ENCODE results near the gene IMMP2L. TPM values are rescaled to one million over a fixed set of nuclear protein-coding genes. Genes with fewer than 3 reads are reported as not detected.

The IMMP2L gene
- total RNA-seq, 1 experiment from 2014 or later = 8.7 TPM

- no peak for DNase-seq (ENCODE audit: low spot score)
Measured at GRCh38 chr7:110645616-110646015, 916.7 kb downstream of the IMMP2L start.

- no peak for DNase-seq (ENCODE audit: low spot score)
Measured at GRCh38 chr7:110645060-110645459, 917.2 kb downstream of the IMMP2L start.

GRCh38 chr7:110637252-110637651 lies 925.0 kb downstream of the IMMP2L start:
- DNase-seq (ENCODE audit: low spot score) = no peak

- no peak for DNase-seq (ENCODE audit: low spot score)
Measured at GRCh38 chr7:110633313-110633712, 929.0 kb downstream of the IMMP2L start.

- no peak for DNase-seq (ENCODE audit: low spot score)
Measured at GRCh38 chr7:110626414-110626813, 935.9 kb downstream of the IMMP2L start.

GRCh38 chr7:110625294-110625693 lies 937.0 kb downstream of the IMMP2L start:
- DNase-seq (ENCODE audit: low spot score) = no peak

GRCh38 chr7:110623436-110623835 lies 938.9 kb downstream of the IMMP2L start:
- no peak for DNase-seq (ENCODE audit: low spot score)

- DNase-seq (ENCODE audit: low spot score) = no peak
Measured at GRCh38 chr7:110621289-110621688, 941.0 kb downstream of the IMMP2L start.

- no peak for DNase-seq (ENCODE audit: low spot score)
Measured at GRCh38 chr7:110620110-110620735, 942.1 kb downstream of the IMMP2L start.
